Measurements from ENCODE around the gene KLHL14. TPM values are rescaled to one million over a fixed set of nuclear protein-coding genes. Genes with fewer than 3 reads are reported as not detected.

Gene KLHL14
- total and polyA plus RNA-seq, 2 experiments from 2014 or later = 0.44 to 1.9 TPM

DNA sequence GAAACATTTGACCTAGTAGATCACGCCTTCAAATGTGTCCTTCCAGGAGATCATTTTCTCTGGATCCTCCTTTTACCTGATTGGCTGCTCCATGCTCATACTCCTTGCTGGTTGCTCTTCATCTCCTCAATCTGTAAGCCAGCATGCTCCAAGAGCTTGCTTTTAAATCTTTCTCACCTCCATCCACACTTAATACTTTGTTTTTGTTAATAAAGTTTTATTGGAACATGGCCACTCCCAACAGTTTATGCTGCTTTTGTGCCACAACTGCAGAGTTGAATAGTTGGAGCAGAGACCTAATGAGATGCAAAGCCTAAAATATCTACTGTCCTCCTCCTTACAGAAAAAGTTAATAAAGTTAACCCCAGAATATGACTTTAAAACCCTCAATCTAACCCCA lies 60.0 kb downstream of the KLHL14 start (continued):
- TF ChIP-seq, protein P1, sequence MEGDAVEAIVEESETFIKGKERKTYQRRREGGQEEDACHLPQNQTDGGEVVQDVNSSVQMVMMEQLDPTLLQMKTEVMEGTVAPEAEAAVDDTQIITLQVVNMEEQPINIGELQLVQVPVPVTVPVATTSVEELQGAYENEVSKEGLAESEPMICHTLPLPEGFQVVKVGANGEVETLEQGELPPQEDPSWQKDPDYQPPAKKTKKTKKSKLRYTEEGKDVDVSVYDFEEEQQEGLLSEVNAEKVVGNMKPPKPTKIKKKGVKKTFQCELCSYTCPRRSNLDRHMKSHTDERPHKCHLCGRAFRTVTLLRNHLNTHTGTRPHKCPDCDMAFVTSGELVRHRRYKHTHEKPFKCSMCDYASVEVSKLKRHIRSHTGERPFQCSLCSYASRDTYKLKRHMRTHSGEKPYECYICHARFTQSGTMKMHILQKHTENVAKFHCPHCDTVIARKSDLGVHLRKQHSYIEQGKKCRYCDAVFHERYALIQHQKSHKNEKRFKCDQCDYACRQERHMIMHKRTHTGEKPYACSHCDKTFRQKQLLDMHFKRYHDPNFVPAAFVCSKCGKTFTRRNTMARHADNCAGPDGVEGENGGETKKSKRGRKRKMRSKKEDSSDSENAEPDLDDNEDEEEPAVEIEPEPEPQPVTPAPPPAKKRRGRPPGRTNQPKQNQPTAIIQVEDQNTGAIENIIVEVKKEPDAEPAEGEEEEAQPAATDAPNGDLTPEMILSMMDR (conservative IDR thresholded peaks at IDR 0.05; ENCODE audit: low read depth in 2 of 2) = no peak
- TF ChIP-seq EZH2phosphoT487 (IDR thresholded peaks at IDR 0.05; ENCODE audit: unreplicated experiment) (no peak), POLR2AphosphoS5 (IDR thresholded peaks at IDR 0.05; ENCODE audit: low read depth) (no peak), REST (IDR thresholded peaks at IDR 0.05; ENCODE audit: unreplicated experiment) (no peak), STAT1 (IDR thresholded peaks at IDR 0.05; ENCODE audit: unreplicated experiment) (no peak)

- no peak overlapping the region for H3K4me3 ChIP-seq
- Mint-ChIP-seq H3K9me3 (no peaks in the 10 kb centered on the region), H3K27ac (no peak overlapping the region), H3K4me3 (no peak overlapping the region), H3K4me1 (peaks cover 4% of the 10 kb centered on the region), H3K27me3 (ENCODE audit: insufficient read depth, low read depth, poor library complexity) (peaks cover 4% of the 10 kb centered on the region), H3K36me3 (ENCODE audit: low read depth) (no peaks in the 10 kb centered on the region)
- no peak overlapping the region for H3K4me2 ChIP-seq
- H3K79me2 ChIP-seq (replicated peaks; ENCODE audit: insufficient read depth) = no peaks in the 10 kb centered on the region
- ATAC-seq (no peak), DNase-seq (ENCODE audit: low spot score) (no peak)
- H3F3A ChIP-seq (replicated peaks; ENCODE audit: low read depth) = no peaks in the 10 kb centered on the region
- H3K27me3 ChIP-seq (ENCODE audit: insufficient read depth) = no peaks in the 10 kb centered on the region
- TF ChIP-seq JUNB (IDR thresholded peaks at IDR 0.05; ENCODE audit: unreplicated experiment) (no peak), ZNF114 (CRISPR knock-in tag; IDR thresholded peaks at IDR 0.05) (no peak), ZNF331 (CRISPR knock-in tag; IDR thresholded peaks at IDR 0.05; ENCODE audit: low read depth) (no peak), NANOG (IDR thresholded peaks at IDR 0.05; ENCODE audit: borderline replicate concordance) (no peak), EZH2 (IDR thresholded peaks at IDR 0.05; ENCODE audit: low read depth, unreplicated experiment) (no peak), REST (IDR thresholded peaks at IDR 0.05; ENCODE audit: unreplicated experiment) (no peak), EZH2phosphoT487 (IDR thresholded peaks at IDR 0.05; ENCODE audit: unreplicated experiment) (no peak), CREB1 (CRISPR knock-in tag; IDR thresholded peaks at IDR 0.05; ENCODE audit: low read depth) (no peak)
- no peaks in the 10 kb centered on the region for H4K20me1 ChIP-seq (replicated peaks; ENCODE audit: insufficient read depth)
- H3K36me3 ChIP-seq (ENCODE audit: insufficient read depth) = no peaks in the 10 kb centered on the region
- H3K4me1 ChIP-seq (ENCODE audit: insufficient read depth) = no peaks in the 10 kb centered on the region
- no peaks in the 10 kb centered on the region for H3K9me2 ChIP-seq (ENCODE audit: insufficient read depth)
- H3K27ac ChIP-seq (ENCODE audit: low read depth) = no peak overlapping the region
- H2AFZ ChIP-seq = no peak overlapping the region
Measured at GRCh38 chr18:32711862-32712261, 61.0 kb downstream of the KLHL14 start.

Data from GM23338 (cell line).